GM18517 (cell line): ENCODE results near the gene EVA1C.
"Not testable (repeated sequence)": the region's sequence is repeated elsewhere in the genome, so short reads cannot be mapped to it uniquely, and the experiment has no call there.

Source experiments
- ATAC-seq: cut with Tn5 transposase; IDR thresholded peaks from one replicate; pipeline ENCODE4 v1.9.1; 2021; ENCODE audit warnings: mild to moderate bottlenecking, moderate library complexity; ENCODE audit not compliant: unreplicated experiment

EVA1C gene

GRCh38 chr21:32423320-32424190 is 11.0 kb downstream of the EVA1C start:
- ATAC-seq: no peak

DNA sequence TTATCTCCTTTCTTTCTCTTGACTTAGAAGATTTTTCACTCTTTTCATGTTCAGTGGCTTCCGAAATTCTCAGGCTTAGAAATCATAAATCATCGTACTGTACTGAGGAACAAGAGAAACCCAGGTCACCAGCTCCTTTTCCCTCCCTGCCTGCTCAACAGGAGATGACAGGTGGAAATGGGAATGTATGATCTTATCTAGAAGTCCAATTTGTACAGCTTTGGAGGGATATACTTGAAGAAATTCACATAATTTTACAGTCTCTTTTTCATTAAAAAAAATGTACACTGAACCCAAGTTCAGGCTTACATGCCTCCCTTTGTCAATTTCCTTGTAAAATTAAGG is 11.7 kb downstream of the EVA1C start:
- no peak for ATAC-seq

DNA sequence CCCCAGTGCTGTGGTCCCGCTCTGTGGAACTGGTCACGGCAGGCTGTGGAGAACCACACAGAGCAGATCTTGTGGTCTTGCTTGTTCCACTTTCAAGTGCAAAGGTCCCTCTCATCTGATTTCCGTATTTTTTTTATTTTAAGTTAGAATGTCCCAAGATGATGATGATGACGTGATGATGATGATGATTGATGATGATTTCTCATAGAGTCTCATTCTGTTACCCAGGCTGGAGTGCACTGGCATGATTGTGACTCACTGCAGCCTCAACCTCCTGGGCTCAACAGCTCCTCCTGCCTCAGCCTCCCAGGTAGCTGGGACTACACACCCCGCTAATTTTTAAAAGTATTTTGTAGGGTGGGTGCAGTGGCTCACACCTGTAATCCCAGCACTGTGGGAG is 12.2 kb downstream of the EVA1C start:
- ATAC-seq: no peak

DNA sequence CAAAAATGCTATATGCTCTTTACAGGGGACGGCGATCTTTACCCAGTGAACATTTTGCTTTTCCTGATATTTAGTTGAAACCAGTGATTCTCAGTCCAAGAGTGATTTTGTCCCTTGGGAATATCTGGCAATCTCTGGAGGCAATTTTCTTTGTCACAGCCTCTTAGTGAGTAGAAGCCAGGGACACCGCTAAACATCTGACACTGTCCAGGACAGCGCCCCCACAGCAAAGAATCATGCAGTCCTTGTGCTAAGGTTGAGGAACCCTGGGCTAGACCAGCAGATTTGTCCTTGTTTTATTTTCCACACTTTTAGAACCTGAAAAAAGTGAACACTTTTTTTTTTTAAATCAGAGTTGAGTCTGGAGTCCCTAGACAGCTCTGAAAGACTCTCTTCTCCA is 13.1 kb downstream of the EVA1C start:
- ATAC-seq: no peak

DNA sequence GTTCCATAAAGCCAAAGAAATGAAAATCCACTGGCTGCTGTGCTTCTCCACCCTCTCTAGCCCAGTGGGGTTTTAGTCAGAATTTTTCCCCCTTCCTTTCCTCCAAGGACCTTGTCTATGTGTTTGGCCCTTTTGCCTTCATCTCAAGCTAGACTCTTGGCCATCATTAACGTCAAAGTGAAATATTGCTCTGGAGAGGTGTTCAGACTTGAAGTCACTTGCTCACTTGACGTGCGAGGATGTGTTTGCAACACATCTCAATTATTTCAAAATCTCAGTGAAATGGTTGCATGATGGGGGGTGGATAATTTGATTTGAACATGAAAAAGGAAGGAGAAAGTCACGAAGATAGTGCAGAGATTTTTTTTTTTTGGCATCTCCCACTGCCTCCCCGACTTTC is 13.6 kb downstream of the EVA1C start:
- ATAC-seq: no peak

DNA sequence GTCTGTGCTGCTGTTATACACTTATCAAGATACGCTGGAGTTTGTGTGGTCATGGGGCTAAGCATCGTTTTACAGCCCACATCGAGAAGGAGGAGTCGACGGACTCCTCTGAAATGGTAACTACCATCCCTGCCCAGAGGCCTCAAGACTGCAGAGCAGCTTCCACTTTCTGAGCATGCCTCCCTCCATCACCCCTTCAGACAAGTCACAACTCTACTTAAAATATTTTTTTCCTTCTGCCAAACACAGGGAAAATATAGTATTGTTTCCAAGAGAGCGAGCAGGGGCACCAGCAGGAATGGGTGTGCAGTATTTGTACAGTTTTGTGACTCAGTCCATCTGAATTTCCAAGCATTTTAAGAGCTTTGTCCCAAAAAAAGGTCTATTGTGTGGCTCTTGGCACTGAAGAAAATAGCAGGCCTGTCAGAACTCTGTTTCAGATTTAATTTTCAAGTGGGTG is 14.1 kb downstream of the EVA1C start:
- ATAC-seq: no peak

DNA sequence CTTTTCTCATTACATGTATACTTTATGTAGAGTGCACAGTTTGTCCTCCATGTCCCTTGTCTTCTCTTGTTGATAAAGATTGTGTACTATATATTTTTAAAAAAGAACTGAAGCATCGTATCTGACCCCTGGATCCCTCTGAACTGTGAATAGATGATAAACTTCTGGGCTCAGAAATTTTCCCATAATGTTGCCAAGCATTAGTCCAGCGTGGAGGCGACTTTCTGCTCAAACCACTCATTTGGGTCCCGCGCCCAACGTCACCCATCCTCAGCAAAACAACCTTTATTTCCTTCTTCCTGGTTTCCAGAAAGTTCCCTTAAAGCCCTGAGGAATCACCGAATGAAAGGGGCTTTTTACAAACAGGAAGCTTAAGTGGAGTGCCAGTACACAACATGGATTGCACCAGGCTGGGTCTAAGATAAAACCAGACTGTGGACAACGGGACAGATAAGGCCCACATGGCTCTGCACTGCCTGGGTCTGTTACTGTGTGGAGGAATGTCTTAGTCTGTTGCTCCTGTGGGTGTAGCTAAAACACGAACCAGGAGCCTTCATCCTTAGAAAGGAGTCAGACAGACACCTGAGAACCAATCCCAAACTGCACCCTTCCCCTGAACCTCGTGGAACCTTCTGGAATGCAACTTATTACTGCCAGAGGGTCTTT is 15.6 kb downstream of the EVA1C start:
- no peak for ATAC-seq

GRCh38 chr21:32432982-32433660 is 20.6 kb downstream of the EVA1C start:
- ATAC-seq: not testable (repeated sequence)

DNA sequence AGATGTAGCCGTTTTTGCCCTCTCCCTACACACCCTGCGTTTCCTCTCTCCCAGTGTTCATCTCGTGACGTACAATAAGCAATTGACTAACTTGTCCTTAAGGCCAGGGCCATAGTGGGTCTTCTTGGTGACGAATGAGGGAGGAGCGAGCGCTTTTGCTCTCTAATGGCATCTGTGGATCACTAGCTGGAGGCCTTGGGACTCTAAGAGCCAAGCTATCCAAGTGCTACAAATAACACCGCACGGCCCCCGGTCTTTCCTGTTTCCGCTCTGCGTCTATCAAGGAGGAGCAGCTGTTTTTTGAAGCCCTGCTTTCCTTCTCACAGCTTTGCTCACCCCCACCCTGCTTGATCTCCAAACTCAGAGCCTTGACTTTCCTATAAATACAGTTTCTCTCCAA is 25.2 kb downstream of the EVA1C start:
- ATAC-seq: no peak

DNA sequence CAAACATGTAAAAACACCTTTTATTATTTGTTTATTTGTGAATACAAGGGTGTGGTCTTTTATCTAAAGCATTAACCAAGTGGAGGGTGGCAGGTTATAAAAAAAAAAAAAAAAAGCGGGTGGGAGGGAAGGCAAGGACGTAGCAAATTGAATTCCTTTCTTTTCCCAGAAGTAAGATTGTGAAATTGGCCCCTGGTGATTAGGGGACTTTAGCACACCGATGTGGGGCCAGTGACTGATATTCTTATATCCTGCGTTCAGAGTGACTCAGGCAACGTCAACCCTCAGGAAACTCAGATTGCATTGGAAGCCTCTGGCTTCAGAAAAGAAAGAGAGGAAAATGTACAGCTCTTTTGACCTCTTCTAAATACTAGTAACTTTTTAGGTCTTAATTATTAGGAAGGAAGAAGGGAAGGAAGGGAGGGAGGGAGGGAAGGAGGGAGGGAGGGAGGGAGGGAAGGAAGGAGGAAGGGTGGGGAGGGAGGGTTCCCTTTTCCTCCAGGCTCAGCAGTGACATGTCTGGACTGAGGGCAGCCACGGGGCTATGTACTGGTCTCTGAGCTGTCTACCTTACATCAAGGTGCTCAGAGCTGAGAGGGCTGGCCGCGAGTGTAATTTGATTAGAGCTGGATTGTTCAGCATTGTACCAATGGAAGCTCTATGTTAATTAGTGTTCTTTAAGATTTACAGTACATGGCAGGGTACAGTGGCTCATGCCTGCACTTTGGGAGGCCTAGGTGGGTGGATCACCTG is 30.2 kb downstream of the EVA1C start:
- ATAC-seq: no peak

- no peak for ATAC-seq
Observed at GRCh38 chr21:32445101-32445500, 32.6 kb downstream of the EVA1C start.

- ATAC-seq: not testable (repeated sequence)
Observed at GRCh38 chr21:32446440-32446839, 33.9 kb downstream of the EVA1C start.

GRCh38 chr21:32447224-32447623 is 34.7 kb downstream of the EVA1C start:
- ATAC-seq: no peak

DNA sequence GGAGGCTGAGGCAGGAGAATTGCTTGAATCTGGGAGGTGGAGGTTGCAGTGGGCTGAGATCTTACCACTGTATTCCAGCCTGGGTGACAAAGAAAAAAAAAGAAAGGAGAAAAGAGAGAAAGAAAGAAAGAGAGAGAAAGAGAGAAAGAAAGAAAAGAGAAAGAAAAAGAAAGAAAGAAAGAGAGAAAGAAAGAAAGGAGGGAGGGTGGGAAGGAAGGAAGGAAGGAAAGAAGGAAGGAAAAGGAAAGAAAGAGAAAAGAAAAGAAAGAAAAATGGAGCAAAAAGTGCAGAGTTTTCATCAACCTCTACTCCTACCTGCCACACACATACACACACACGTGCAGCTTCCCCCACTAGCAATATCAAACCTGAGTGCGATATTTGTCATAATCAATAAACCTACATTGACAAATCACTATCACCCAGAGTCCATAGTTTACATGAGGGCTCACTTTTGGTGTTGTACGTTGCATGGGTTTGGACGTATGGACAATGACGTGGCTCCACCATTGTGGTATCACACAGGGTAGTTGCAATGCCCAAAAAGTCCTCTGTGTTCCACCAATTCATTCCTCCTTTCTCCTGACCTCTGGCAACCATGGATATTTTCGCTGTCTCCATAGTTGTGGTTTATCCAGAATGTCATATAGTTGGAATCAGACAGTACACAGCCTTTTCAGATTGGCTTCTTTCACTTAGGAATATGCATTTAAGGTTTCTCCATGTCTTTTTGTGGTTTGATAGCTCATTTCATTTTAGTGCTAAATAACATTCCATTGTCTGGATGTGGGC is 36.5 kb downstream of the EVA1C start:
- no peak for ATAC-seq

DNA sequence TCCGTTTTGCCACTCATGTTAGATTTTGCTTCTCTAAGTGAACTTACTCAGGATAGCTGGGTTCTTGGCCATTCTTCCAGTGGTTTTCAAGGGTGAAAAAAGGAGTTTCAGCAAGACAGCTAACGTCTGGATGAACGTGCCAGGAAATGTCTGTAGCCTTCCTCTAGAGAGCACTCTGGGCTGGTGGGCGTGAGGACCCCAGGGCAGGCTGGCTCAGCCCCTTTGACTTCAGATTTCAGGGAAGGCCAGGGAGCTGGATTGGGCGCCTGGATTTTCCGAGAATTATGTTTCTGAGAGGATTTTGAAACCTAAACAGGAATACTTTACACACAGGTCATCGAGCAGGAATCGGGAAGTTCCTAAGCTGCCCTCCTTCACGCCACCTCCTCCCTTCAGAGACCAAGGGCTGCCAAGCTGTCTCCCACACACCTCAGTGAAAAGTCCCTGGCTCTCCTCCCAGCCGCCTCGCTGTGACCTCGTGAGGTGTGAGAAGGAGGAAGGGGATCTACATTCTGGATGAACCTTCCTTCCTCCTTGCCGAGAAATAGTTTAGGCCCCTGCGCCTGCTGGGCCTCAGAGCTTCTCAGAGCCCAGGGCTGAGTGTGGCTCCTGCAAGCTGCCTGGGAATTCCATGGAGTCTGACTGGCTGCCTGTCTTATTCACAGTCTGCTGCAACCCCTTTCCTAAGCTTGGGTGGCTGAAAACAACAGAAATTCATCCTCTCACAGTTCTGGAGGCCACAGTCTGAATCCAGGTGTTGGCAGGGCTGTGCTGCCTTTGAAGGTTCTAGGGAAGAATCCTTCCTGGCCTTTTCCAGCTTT is 38.6 kb downstream of the EVA1C start:
- not testable (repeated sequence) for ATAC-seq

- not testable (repeated sequence) for ATAC-seq
Observed at GRCh38 chr21:32452191-32452590, 39.7 kb downstream of the EVA1C start.

GRCh38 chr21:32452641-32453040 is 40.1 kb downstream of the EVA1C start:
- ATAC-seq: no peak

GRCh38 chr21:32455548-32455947 is 43.0 kb downstream of the EVA1C start:
- ATAC-seq: no peak

DNA sequence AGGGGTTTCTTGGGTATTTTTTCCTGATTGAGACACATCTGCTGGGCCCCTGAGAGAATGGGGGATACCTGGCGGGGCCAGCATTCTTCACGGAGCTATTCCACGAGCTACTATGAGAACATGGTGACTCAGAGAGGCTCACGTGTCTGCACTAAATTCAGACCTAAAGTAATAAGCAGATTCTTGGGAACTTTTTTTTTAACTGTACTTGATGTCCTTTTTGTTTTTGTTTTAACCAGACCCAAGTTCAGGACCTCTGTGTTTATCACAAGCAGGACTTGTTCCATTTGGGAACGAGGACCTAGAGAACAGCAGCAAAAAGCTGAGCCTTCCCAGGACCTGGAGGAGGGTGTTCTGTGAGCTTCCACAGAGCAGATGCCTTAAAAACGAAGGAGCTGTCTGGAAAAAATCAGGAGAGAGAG is 44.0 kb downstream of the EVA1C start:
- ATAC-seq: no peak
